ENCODE measurements around the gene NR5A1. TPM values are rescaled to one million over a fixed set of nuclear protein-coding genes. Genes with fewer than 3 reads are reported as not detected.
A peak's percentile ranks its signal among the peaks of the same experiment; 100 is the strongest.

Gene NR5A1
- polyA plus RNA-seq, 3 donors = not detected

- Histone ChIP-seq H3K36me3 (replicated peaks in 1 of 2; ENCODE audit: control insufficient read depth in 1 of 2, insufficient read depth in 2 of 2, low read length in 2 of 2) (no peaks in the 10 kb centered on the region), H3K4me2 (replicated peaks; ENCODE audit: extremely low read depth, low read length, poor library complexity, severe bottlenecking) (no peak overlapping the region), H3K9ac (ENCODE audit: insufficient read depth, low read length, poor library complexity, severe bottlenecking) (no peak overlapping the region), H3K79me2 (ENCODE audit: insufficient read depth, low read length) (no peaks in the 10 kb centered on the region), H3K9me3 (replicated peaks in 1 of 2; ENCODE audit: control insufficient read depth in 1 of 2, insufficient read depth in 1 of 2, low read length in 2 of 2) (no peaks in the 10 kb centered on the region), H3K27me3 (ENCODE audit: control insufficient read depth in 2 of 2, insufficient read depth in 2 of 2, low read length in 2 of 2) (peaks cover 0 to 4% of the 10 kb centered on the region in 2 donors), H3K4me1 (ENCODE audit: control insufficient read depth in 1 of 2, insufficient read depth in 2 of 2, low read length in 2 of 2) (peaks cover 7 to 8% of the 10 kb centered on the region in 2 donors), H3K27ac (ENCODE audit: low read depth in 1 of 2, low read length in 2 of 2) (no peak overlapping the region), H3K4me3 (replicated peaks in 1 of 3; ENCODE audit: low read depth in 2 of 3, low read length in 3 of 3) (no peak overlapping the region), H4K20me1 (ENCODE audit: insufficient read depth, low read length) (no peaks in the 10 kb centered on the region), H2AFZ (ENCODE audit: insufficient read depth, low read depth, low read length, poor library complexity, severe bottlenecking) (no peak overlapping the region)
- Mint-ChIP-seq H3K4me3 (no peak overlapping the region), H3K36me3 (no peaks in the 10 kb centered on the region), H3K4me1 (peaks cover 20% of the 10 kb centered on the region), H3K9me3 (no peaks in the 10 kb centered on the region), H3K27me3 (ENCODE audit: low read depth in 3 of 3) (peaks cover 5 to 14% (median 12%) of the 10 kb centered on the region in 3 donors), H3K27ac (no peak overlapping the region)
- WGBS (ENCODE audit: insufficient coverage) = 60% methylated on average over 1 of the region's 4 CpGs
- TF ChIP-seq CTCF (IDR thresholded peaks at IDR 0.05) = no peak
- intact Hi-C loops (cut with micrococcal nuclease) = no loop called here
- no peak for DNase-seq
These were observed 6.9 kb upstream of the NR5A1 start for GRCh38 chr9:124514125-124514524.

- no peaks in the 10 kb centered on the region for H3K9me3 ChIP-seq (replicated peaks in 1 of 2; ENCODE audit: control insufficient read depth in 1 of 2, insufficient read depth in 1 of 2, low read length in 2 of 2)
- H3K27ac ChIP-seq (ENCODE audit: low read depth in 1 of 2, low read length in 2 of 2) = no peak overlapping the region
- Mint-ChIP-seq H3K9me3 (no peaks in the 10 kb centered on the region), H3K27ac (peak overlapping the region in 1 of 7 donors; percentile 22), H3K36me3 (no peaks in the 10 kb centered on the region), H3K27me3 (ENCODE audit: low read depth in 3 of 3) (peaks cover 5 to 14% (median 12%) of the 10 kb centered on the region in 3 donors), H3K4me1 (peaks cover 20% of the 10 kb centered on the region), H3K4me3 (no peak overlapping the region)
- no peak for DNase-seq
- WGBS (ENCODE audit: insufficient coverage) = 11% methylated on average over 3 of the region's 5 CpGs
- no peak overlapping the region for H3K4me2 ChIP-seq (replicated peaks; ENCODE audit: extremely low read depth, low read length, poor library complexity, severe bottlenecking)
- intact Hi-C loops (cut with micrococcal nuclease) = no loop called here
- H3K4me1 ChIP-seq (ENCODE audit: control insufficient read depth in 1 of 2, insufficient read depth in 2 of 2, low read length in 2 of 2) = peaks cover 7 to 8% of the 10 kb centered on the region in 2 donors
- H3K27me3 ChIP-seq (ENCODE audit: control insufficient read depth in 2 of 2, insufficient read depth in 2 of 2, low read length in 2 of 2) = peaks cover 0 to 4% of the 10 kb centered on the region in 2 donors
- no peak overlapping the region for H2AFZ ChIP-seq (ENCODE audit: insufficient read depth, low read depth, low read length, poor library complexity, severe bottlenecking)
- no peak for TF ChIP-seq CTCF (IDR thresholded peaks at IDR 0.05)
- no peak overlapping the region for H3K9ac ChIP-seq (ENCODE audit: insufficient read depth, low read length, poor library complexity, severe bottlenecking)
- no peaks in the 10 kb centered on the region for H3K79me2 ChIP-seq (ENCODE audit: insufficient read depth, low read length)
- no peak overlapping the region for H3K4me3 ChIP-seq (replicated peaks in 1 of 3; ENCODE audit: low read depth in 2 of 3, low read length in 3 of 3)
- no peaks in the 10 kb centered on the region for H4K20me1 ChIP-seq (ENCODE audit: insufficient read depth, low read length)
- H3K36me3 ChIP-seq (replicated peaks in 1 of 2; ENCODE audit: control insufficient read depth in 1 of 2, insufficient read depth in 2 of 2, low read length in 2 of 2) = no peaks in the 10 kb centered on the region
These were observed 6.3 kb upstream of the NR5A1 start for GRCh38 chr9:124513376-124513994.
